Measurements from ENCODE around the gene CCDC152.
A peak's percentile ranks its signal among the peaks of the same experiment; 100 is the strongest.

CCDC152 gene

DNA sequence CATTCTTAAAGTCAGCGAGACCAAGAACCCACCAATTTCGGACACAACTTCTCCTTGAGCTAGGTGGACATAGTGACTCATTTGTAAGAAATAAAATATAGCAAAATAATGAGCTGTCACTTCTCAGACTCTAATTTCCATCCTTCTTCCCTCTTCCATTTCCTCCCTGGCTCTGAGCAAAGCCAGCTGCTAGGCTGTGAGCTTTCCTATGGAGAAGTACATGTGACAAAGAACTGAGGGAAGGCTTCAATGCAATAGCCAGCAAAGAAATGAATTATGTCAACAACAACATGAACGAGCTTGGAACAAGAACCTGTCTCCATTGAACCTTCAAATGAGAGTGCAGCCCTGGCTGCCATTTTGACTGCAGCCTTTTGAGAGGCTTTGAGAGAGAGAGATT is 81.0 kb downstream of the CCDC152 start:
- no peak overlapping the region for H3K4me3 ChIP-seq (replicated peaks; ENCODE audit: insufficient read depth, low read length)
- H3K27me3 ChIP-seq (ENCODE audit: insufficient read depth, poor library complexity, severe bottlenecking) = no peaks in the 10 kb centered on the region
- DNase-seq (ENCODE audit: low read depth in 1 of 2, low spot score in 1 of 2) = no peak
- no peak overlapping the region for H3K27ac ChIP-seq (replicated peaks)
- TF ChIP-seq REST (IDR thresholded peaks at IDR 0.05; ENCODE audit: insufficient replicate concordance, low read depth) (no peak), SPI1 (IDR thresholded peaks at IDR 0.05; ENCODE audit: borderline replicate concordance, low read depth) (no peak), POLR2AphosphoS5 (IDR thresholded peaks at IDR 0.05; ENCODE audit: low read depth) (no peak), GABPA (IDR thresholded peaks at IDR 0.05; ENCODE audit: low read depth) (no peak)
- TF ChIP-seq, protein P1, sequence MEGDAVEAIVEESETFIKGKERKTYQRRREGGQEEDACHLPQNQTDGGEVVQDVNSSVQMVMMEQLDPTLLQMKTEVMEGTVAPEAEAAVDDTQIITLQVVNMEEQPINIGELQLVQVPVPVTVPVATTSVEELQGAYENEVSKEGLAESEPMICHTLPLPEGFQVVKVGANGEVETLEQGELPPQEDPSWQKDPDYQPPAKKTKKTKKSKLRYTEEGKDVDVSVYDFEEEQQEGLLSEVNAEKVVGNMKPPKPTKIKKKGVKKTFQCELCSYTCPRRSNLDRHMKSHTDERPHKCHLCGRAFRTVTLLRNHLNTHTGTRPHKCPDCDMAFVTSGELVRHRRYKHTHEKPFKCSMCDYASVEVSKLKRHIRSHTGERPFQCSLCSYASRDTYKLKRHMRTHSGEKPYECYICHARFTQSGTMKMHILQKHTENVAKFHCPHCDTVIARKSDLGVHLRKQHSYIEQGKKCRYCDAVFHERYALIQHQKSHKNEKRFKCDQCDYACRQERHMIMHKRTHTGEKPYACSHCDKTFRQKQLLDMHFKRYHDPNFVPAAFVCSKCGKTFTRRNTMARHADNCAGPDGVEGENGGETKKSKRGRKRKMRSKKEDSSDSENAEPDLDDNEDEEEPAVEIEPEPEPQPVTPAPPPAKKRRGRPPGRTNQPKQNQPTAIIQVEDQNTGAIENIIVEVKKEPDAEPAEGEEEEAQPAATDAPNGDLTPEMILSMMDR (IDR thresholded peaks at IDR 0.05; ENCODE audit: insufficient read depth, low read length) = no peak

- no peak for TF ChIP-seq REST (IDR thresholded peaks at IDR 0.05; ENCODE audit: insufficient replicate concordance, low read depth)
- TF ChIP-seq, protein P1 (IDR thresholded peaks at IDR 0.05; ENCODE audit: insufficient read depth, low read length) = no peak
- no peak for TF ChIP-seq POLR2AphosphoS5 (IDR thresholded peaks at IDR 0.05; ENCODE audit: low read depth)
- no peak for TF ChIP-seq GABPA (IDR thresholded peaks at IDR 0.05; ENCODE audit: low read depth)
- TF ChIP-seq SPI1 (IDR thresholded peaks at IDR 0.05; ENCODE audit: borderline replicate concordance, low read depth) = no peak
- H3K27ac ChIP-seq (replicated peaks) = no peak overlapping the region
Measured at GRCh38 chr5:42839196-42839595, 82.6 kb downstream of the CCDC152 start.

GRCh38 chr5:42840269-42840668 is 83.7 kb downstream of the CCDC152 start:
- Histone ChIP-seq H3K27me3 (ENCODE audit: insufficient read depth, poor library complexity, severe bottlenecking) (no peaks in the 10 kb centered on the region), H3K4me3 (replicated peaks; ENCODE audit: insufficient read depth, low read length) (no peak overlapping the region), H3K27ac (replicated peaks) (0 out of 2 replicates have a peak overlapping the region, but pooled peaks have one; percentile 8)
- TF ChIP-seq REST (IDR thresholded peaks at IDR 0.05; ENCODE audit: insufficient replicate concordance, low read depth) (no peak), POLR2AphosphoS5 (IDR thresholded peaks at IDR 0.05; ENCODE audit: low read depth) (no peak), GABPA (IDR thresholded peaks at IDR 0.05; ENCODE audit: low read depth) (peak; percentile 9; the same call in 1 of the 2 replicates), SPI1 (IDR thresholded peaks at IDR 0.05; ENCODE audit: borderline replicate concordance, low read depth) (no peak)
- TF ChIP-seq, protein P1 (IDR thresholded peaks at IDR 0.05; ENCODE audit: insufficient read depth, low read length) = no peak
- peak; percentile 38 to 42 for DNase-seq (ENCODE audit: low read depth in 1 of 2, low spot score in 1 of 2)

More at GRCh38 chr5:42839196-42839595, 82.6 kb downstream of the CCDC152 start:
- H3K27me3 ChIP-seq (ENCODE audit: insufficient read depth, poor library complexity, severe bottlenecking) = no peaks in the 10 kb centered on the region
- H3K4me3 ChIP-seq (replicated peaks; ENCODE audit: insufficient read depth, low read length) = no peak overlapping the region
- DNase-seq (ENCODE audit: low read depth in 1 of 2, low spot score in 1 of 2) = no peak

Data from HL-60 (cell line).